ENCODE measurements around the gene VWA7.

VWA7 gene

DNA sequence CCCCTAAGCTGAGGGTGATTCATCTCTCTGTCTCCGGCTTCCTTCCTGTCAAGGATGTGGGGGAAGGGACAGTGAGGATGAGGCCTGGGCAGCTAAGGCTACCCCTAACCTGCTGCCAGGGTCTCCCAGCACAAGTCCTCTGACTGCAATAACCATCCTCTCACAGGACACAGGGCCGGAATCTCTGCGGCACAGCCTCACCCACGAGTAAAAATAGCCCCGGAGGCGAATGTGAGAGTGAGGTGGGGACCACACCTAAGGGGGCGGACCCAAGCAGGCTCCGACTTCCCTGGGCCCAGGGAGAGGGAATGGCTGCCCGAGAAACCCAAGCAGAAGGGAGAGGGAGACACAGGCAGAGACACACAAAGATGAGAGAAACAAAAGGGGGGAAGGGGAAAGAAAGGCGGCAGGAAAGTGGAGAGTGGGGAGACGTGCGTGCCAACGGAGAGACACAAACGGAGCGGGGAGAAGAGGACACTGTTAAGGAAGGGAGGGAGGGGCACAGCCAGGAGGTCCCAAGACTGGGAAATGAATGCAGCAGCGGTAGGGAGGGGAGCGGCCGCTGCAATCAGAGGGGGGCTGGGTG, 42.2 kb downstream of the VWA7 start (continued):
- no peak for TF ChIP-seq ZNF354C (tag by site-specific recombination; IDR thresholded peaks at IDR 0.05; ENCODE audit: borderline replicate concordance, low read depth)
- TF ChIP-seq ZNF624 (tag by site-specific recombination; IDR thresholded peaks at IDR 0.05) = no peak
- TF ChIP-seq ZNF600 (tag by site-specific recombination; IDR thresholded peaks at IDR 0.05) = peak; percentile 88
- no peak for TF ChIP-seq ZNF777 (tag by site-specific recombination; IDR thresholded peaks at IDR 0.05; ENCODE audit: borderline replicate concordance)
- TF ChIP-seq GLIS2 (tag by site-specific recombination; IDR thresholded peaks at IDR 0.05) = peak; percentile 96
- peak; percentile 88 for TF ChIP-seq ZBTB17 (tag by site-specific recombination; IDR thresholded peaks at IDR 0.05)
- TF ChIP-seq ZNF302 (tag by site-specific recombination; IDR thresholded peaks at IDR 0.05; ENCODE audit: low read depth) = no peak
- peak; percentile 80 for TF ChIP-seq KLF9 (tag by site-specific recombination; IDR thresholded peaks at IDR 0.05; ENCODE audit: low read depth)
- peak; percentile 51 for TF ChIP-seq ZXDB (tag by site-specific recombination; IDR thresholded peaks at IDR 0.05)
- no peak for TF ChIP-seq ZNF514 (tag by site-specific recombination; IDR thresholded peaks at IDR 0.05)
- TF ChIP-seq, protein P1, sequence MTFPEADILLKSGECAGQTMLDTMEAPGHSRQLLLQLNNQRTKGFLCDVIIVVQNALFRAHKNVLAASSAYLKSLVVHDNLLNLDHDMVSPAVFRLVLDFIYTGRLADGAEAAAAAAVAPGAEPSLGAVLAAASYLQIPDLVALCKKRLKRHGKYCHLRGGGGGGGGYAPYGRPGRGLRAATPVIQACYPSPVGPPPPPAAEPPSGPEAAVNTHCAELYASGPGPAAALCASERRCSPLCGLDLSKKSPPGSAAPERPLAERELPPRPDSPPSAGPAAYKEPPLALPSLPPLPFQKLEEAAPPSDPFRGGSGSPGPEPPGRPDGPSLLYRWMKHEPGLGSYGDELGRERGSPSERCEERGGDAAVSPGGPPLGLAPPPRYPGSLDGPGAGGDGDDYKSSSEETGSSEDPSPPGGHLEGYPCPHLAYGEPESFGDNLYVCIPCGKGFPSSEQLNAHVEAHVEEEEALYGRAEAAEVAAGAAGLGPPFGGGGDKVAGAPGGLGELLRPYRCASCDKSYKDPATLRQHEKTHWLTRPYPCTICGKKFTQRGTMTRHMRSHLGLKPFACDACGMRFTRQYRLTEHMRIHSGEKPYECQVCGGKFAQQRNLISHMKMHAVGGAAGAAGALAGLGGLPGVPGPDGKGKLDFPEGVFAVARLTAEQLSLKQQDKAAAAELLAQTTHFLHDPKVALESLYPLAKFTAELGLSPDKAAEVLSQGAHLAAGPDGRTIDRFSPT (tag by site-specific recombination; IDR thresholded peaks at IDR 0.05) = peak; percentile 88
- TF ChIP-seq, protein P2, sequence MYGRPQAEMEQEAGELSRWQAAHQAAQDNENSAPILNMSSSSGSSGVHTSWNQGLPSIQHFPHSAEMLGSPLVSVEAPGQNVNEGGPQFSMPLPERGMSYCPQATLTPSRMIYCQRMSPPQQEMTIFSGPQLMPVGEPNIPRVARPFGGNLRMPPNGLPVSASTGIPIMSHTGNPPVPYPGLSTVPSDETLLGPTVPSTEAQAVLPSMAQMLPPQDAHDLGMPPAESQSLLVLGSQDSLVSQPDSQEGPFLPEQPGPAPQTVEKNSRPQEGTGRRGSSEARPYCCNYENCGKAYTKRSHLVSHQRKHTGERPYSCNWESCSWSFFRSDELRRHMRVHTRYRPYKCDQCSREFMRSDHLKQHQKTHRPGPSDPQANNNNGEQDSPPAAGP (tag by site-specific recombination; IDR thresholded peaks at IDR 0.05) = peak; percentile 78
- TF ChIP-seq SCRT1 (tag by site-specific recombination; IDR thresholded peaks at IDR 0.05; ENCODE audit: borderline replicate concordance) = no peak
- TF ChIP-seq GLIS1 (tag by site-specific recombination; IDR thresholded peaks at IDR 0.05) = peak; percentile 73
- TF ChIP-seq, protein P3, sequence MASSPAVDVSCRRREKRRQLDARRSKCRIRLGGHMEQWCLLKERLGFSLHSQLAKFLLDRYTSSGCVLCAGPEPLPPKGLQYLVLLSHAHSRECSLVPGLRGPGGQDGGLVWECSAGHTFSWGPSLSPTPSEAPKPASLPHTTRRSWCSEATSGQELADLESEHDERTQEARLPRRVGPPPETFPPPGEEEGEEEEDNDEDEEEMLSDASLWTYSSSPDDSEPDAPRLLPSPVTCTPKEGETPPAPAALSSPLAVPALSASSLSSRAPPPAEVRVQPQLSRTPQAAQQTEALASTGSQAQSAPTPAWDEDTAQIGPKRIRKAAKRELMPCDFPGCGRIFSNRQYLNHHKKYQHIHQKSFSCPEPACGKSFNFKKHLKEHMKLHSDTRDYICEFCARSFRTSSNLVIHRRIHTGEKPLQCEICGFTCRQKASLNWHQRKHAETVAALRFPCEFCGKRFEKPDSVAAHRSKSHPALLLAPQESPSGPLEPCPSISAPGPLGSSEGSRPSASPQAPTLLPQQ (tag by site-specific recombination; IDR thresholded peaks at IDR 0.05) = peak; percentile 99
- TF ChIP-seq ZNF473 (tag by site-specific recombination; IDR thresholded peaks at IDR 0.05) = no peak
- TF ChIP-seq, protein P4, sequence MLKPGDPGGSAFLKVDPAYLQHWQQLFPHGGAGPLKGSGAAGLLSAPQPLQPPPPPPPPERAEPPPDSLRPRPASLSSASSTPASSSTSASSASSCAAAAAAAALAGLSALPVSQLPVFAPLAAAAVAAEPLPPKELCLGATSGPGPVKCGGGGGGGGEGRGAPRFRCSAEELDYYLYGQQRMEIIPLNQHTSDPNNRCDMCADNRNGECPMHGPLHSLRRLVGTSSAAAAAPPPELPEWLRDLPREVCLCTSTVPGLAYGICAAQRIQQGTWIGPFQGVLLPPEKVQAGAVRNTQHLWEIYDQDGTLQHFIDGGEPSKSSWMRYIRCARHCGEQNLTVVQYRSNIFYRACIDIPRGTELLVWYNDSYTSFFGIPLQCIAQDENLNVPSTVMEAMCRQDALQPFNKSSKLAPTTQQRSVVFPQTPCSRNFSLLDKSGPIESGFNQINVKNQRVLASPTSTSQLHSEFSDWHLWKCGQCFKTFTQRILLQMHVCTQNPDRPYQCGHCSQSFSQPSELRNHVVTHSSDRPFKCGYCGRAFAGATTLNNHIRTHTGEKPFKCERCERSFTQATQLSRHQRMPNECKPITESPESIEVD (tag by site-specific recombination; IDR thresholded peaks at IDR 0.05) = no peak
- TF ChIP-seq, protein P5, sequence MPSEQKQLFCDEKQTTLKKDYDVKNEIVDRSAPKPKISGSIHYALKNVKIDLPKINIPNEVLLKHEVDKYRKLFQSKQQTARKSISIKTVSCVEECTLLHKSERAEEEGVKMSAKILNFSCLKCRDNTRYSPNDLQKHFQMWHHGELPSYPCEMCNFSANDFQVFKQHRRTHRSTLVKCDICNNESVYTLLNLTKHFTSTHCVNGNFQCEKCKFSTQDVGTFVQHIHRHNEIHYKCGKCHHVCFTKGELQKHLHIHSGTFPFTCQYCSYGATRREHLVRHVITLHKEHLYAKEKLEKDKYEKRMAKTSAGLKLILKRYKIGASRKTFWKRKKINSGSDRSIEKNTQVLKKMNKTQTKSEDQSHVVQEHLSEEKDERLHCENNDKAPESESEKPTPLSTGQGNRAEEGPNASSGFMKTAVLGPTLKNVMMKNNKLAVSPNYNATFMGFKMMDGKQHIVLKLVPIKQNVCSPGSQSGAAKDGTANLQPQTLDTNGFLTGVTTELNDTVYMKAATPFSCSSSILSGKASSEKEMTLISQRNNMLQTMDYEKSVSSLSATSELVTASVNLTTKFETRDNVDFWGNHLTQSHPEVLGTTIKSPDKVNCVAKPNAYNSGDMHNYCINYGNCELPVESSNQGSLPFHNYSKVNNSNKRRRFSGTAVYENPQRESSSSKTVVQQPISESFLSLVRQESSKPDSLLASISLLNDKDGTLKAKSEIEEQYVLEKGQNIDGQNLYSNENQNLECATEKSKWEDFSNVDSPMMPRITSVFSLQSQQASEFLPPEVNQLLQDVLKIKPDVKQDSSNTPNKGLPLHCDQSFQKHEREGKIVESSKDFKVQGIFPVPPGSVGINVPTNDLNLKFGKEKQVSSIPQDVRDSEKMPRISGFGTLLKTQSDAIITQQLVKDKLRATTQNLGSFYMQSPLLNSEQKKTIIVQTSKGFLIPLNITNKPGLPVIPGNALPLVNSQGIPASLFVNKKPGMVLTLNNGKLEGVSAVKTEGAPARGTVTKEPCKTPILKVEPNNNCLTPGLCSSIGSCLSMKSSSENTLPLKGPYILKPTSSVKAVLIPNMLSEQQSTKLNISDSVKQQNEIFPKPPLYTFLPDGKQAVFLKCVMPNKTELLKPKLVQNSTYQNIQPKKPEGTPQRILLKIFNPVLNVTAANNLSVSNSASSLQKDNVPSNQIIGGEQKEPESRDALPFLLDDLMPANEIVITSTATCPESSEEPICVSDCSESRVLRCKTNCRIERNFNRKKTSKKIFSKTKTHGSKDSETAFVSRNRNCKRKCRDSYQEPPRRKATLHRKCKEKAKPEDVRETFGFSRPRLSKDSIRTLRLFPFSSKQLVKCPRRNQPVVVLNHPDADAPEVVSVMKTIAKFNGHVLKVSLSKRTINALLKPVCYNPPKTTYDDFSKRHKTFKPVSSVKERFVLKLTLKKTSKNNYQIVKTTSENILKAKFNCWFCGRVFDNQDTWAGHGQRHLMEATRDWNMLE (tag by site-specific recombination; conservative IDR thresholded peaks at IDR 0.05; ENCODE audit: low read depth) = no peak
- TF ChIP-seq, protein P6, sequence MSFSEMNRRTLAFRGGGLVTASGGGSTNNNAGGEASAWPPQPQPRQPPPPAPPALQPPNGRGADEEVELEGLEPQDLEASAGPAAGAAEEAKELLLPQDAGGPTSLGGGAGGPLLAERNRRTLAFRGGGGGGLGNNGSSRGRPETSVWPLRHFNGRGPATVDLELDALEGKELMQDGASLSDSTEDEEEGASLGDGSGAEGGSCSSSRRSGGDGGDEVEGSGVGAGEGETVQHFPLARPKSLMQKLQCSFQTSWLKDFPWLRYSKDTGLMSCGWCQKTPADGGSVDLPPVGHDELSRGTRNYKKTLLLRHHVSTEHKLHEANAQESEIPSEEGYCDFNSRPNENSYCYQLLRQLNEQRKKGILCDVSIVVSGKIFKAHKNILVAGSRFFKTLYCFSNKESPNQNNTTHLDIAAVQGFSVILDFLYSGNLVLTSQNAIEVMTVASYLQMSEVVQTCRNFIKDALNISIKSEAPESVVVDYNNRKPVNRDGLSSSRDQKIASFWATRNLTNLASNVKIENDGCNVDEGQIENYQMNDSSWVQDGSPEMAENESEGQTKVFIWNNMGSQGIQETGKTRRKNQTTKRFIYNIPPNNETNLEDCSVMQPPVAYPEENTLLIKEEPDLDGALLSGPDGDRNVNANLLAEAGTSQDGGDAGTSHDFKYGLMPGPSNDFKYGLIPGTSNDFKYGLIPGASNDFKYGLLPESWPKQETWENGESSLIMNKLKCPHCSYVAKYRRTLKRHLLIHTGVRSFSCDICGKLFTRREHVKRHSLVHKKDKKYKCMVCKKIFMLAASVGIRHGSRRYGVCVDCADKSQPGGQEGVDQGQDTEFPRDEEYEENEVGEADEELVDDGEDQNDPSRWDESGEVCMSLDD (tag by site-specific recombination; IDR thresholded peaks at IDR 0.05) = peak; percentile 50; the same call in 1 of the 2 replicates
- peak; percentile 49 for TF ChIP-seq EGR2 (tag by site-specific recombination; IDR thresholded peaks at IDR 0.05; ENCODE audit: low read depth)
- TF ChIP-seq, protein P7, sequence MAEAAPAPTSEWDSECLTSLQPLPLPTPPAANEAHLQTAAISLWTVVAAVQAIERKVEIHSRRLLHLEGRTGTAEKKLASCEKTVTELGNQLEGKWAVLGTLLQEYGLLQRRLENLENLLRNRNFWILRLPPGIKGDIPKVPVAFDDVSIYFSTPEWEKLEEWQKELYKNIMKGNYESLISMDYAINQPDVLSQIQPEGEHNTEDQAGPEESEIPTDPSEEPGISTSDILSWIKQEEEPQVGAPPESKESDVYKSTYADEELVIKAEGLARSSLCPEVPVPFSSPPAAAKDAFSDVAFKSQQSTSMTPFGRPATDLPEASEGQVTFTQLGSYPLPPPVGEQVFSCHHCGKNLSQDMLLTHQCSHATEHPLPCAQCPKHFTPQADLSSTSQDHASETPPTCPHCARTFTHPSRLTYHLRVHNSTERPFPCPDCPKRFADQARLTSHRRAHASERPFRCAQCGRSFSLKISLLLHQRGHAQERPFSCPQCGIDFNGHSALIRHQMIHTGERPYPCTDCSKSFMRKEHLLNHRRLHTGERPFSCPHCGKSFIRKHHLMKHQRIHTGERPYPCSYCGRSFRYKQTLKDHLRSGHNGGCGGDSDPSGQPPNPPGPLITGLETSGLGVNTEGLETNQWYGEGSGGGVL (tag by site-specific recombination; IDR thresholded peaks at IDR 0.05) = peak; percentile 80
- TF ChIP-seq ZFP69B (tag by site-specific recombination; IDR thresholded peaks at IDR 0.05) = peak; percentile 99
- 0 out of 2 replicates have a peak, but pooled peaks have one; percentile 32 for TF ChIP-seq ZNF558 (tag by site-specific recombination; IDR thresholded peaks at IDR 0.05)
